HepG2 (cell line): Measurements from ENCODE around the gene WNK1. TPM values are rescaled to one million over a fixed set of nuclear protein-coding genes. Genes with fewer than 3 reads are reported as not detected.

ENCODE experiments used
- FIP1L1 ChIP-seq: fragments of 200-400 bp; formaldehyde crosslinking; IDR thresholded peaks from 2 replicates; pipeline ENCODE4 v1.6.1; 2018; ENCODE audit warnings: low read depth, mild to moderate bottlenecking, low read length, moderate library complexity, borderline replicate concordance; ENCODE audit not compliant: insufficient read depth
- KIAA2018 ChIP-seq: sonication (generic); formaldehyde crosslinking; IDR thresholded peaks from 2 replicates; pipeline ENCODE4 v1.5.0; 2020; ENCODE audit warnings: mild to moderate bottlenecking, missing genetic modification reagents, borderline replicate concordance
- KLF6 ChIP-seq: IDR thresholded peaks from 2 replicates; pipeline ENCODE4 v1.8.0; 2016; ENCODE audit warnings: missing biosample characterization, missing genetic modification reagents
- MBNL3 ChIP-seq: fragments of 250-450 bp; sonication (Bioruptor Pico); conservative IDR thresholded peaks from 2 replicates; pipeline ENCODE4 v1.8.0; 2022; ENCODE audit warnings: mild to moderate bottlenecking, inconsistent platforms
- NFE2 ChIP-seq: sonication (generic); formaldehyde crosslinking; IDR thresholded peaks from 2 replicates; pipeline ENCODE4 v1.4.0; 2020; ENCODE audit warnings: missing genetic modification reagents
- NR3C1 ChIP-seq: sonication (generic); formaldehyde crosslinking; IDR thresholded peaks from 2 replicates; pipeline ENCODE4 v1.4.0; 2020; ENCODE audit warnings: missing genetic modification reagents
- RORA ChIP-seq: sonication (generic); formaldehyde crosslinking; IDR thresholded peaks from 2 replicates; pipeline ENCODE4 v1.5.0; 2020; ENCODE audit warnings: mild to moderate bottlenecking, missing genetic modification reagents, moderate library complexity
- ZMAT3 ChIP-seq: sonication (generic); formaldehyde crosslinking; conservative IDR thresholded peaks from 2 replicates; pipeline ENCODE4 v1.7.0; 2021; ENCODE audit warnings: missing genetic modification reagents
- ZNF382 ChIP-seq: sonication (generic); formaldehyde crosslinking; IDR thresholded peaks from 2 replicates; pipeline ENCODE4 v1.5.0; 2020; ENCODE audit warnings: missing genetic modification reagents, mild to moderate bottlenecking, borderline replicate concordance
- ZNF503 ChIP-seq: sonication (generic); formaldehyde crosslinking; IDR thresholded peaks from 2 replicates; pipeline ENCODE4 v1.4.0; 2020; ENCODE audit warnings: missing genetic modification reagents
- ZNF670 ChIP-seq: sonication (generic); formaldehyde crosslinking; IDR thresholded peaks from 2 replicates; pipeline ENCODE4 v1.8.0; 2022; ENCODE audit warnings: mild to moderate bottlenecking, missing genetic modification reagents, borderline replicate concordance
- ZNF691 ChIP-seq: sonication (generic); formaldehyde crosslinking; IDR thresholded peaks from 2 replicates; pipeline ENCODE4 v1.4.0; 2020; ENCODE audit warnings: missing genetic modification reagents, low read depth, mild to moderate bottlenecking, borderline replicate concordance
- ZNF709 ChIP-seq: sonication (generic); formaldehyde crosslinking; IDR thresholded peaks from 2 replicates; pipeline ENCODE4 v1.5.0; 2020; ENCODE audit warnings: mild to moderate bottlenecking, missing genetic modification reagents
- polyA plus RNA-seq, 8 experiments: library from polyadenylated mRNA; depleted of rRNA in 3 of 8; stranded (reverse) in 7 of 8; unstranded in 1 of 8; fragments of >200 nt; fragmentation: Illumina TruSeq in 4 of 8; extraction: Trizol in 4 of 8; gene quantifications; 2 replicates each; pipeline versions ENCODE4 v1.2.1 to v1.2.3, GENCODE V29; 2011 to 2016; ENCODE audit warnings: low read depth in 4 of 8, missing spikeins in 1 of 8, mixed read lengths in 1 of 8; ENCODE audit not compliant: insufficient read depth in 1 of 8
- total RNA-seq, 5 experiments: library from RNA; depleted of rRNA; stranded (reverse); fragments of >200 nt; fragmentation: Illumina TruSeq; extraction: Trizol; gene quantifications; 2 replicates each; pipeline ENCODE4 v1.2.3, GENCODE V29; 2016; ENCODE audit warnings: low read depth in 1 of 5

The WNK1 gene
- total and polyA plus RNA-seq, 2 of the 13 experiments (the other 11 are each of a cell fraction or from before 2014, with no cell fraction given) = 31.1 to 54.8 TPM

GRCh38 chr12:751192-751998, 984 bp upstream of the WNK1 start (continued):
- no peak for TF ChIP-seq KIAA2018
- TF ChIP-seq FIP1L1 = no peak
- TF ChIP-seq NFE2 = no peak
- TF ChIP-seq ZMAT3 = 0 out of 2 replicates have a peak, but pooled peaks have one; percentile 53
- TF ChIP-seq ZNF691 (CRISPR knock-in tag) = peak; percentile 89; the same call in 1 of the 2 replicates
- peak; percentile 67; the same call in 1 of the 2 replicates for TF ChIP-seq ZNF670 (CRISPR knock-in tag)
- peak; percentile 74; the same call in 1 of the 2 replicates for TF ChIP-seq ZNF503 (CRISPR knock-in tag)
- TF ChIP-seq RORA (CRISPR knock-in tag) = no peak
- TF ChIP-seq MBNL3 (CRISPR knock-in tag) = no peak
- TF ChIP-seq ZNF382 = no peak
- TF ChIP-seq NR3C1 (CRISPR knock-in tag) = no peak
- peak; percentile 78 for TF ChIP-seq KLF6 (CRISPR knock-in tag)
- peak; percentile 95 for TF ChIP-seq ZNF709 (CRISPR knock-in tag)
